Daoy (cell line): ENCODE data around the gene ING3. TPM values are rescaled to one million over a fixed set of nuclear protein-coding genes. Genes with fewer than 3 reads are reported as not detected.
A peak's percentile ranks its signal among the peaks of the same experiment; 100 is the strongest.

ENCODE experiments used
- DNase-seq: peaks from one replicate; pipeline ENCODE4 v3.0.0-alpha.2; 2015; ENCODE audit warnings: low read depth
- total RNA-seq: library from RNA; depleted of rRNA; stranded (reverse); fragments of >200 nt; shearing (Covaris generic); gene quantifications from 2 replicates; pipeline ENCODE4 v1.2.3, GENCODE V29; 2014

ING3 gene
- total RNA-seq, 1 experiment from 2014 or later, result 23.7 TPM

- DNase-seq, result peak; percentile 77
Measured at GRCh38 chr7:120988591-120989256, 38.1 kb downstream of the ING3 start, which contains the start of gene CPED1. Gene CPED1, plus strand, starts transcription at chr7:120988711. Its CDS starts 911 bp downstream, at chr7:120989622.

GRCh38 chr7:120989257-120990220 lies 39.0 kb downstream of the ING3 start:
- no peak for DNase-seq

- no peak for DNase-seq
Measured at GRCh38 chr7:120990468-120991118, 40.0 kb downstream of the ING3 start.

GRCh38 chr7:120991161-120991560 lies 40.6 kb downstream of the ING3 start:
- no peak for DNase-seq

GRCh38 chr7:120991581-120991980 lies 41.0 kb downstream of the ING3 start:
- DNase-seq, result no peak

- no peak for DNase-seq
Measured at GRCh38 chr7:120992272-120992964, 41.8 kb downstream of the ING3 start.

- DNase-seq, result no peak
Measured at GRCh38 chr7:120992965-120993494, 42.5 kb downstream of the ING3 start.

GRCh38 chr7:120993553-120994191 lies 43.1 kb downstream of the ING3 start:
- DNase-seq, result no peak

GRCh38 chr7:120994512-120995410 lies 44.2 kb downstream of the ING3 start:
- DNase-seq, result no peak

GRCh38 chr7:120995654-120996053 lies 45.1 kb downstream of the ING3 start:
- DNase-seq, result no peak

- DNase-seq, result peak; percentile 86
Measured at GRCh38 chr7:120996333-120996987, 45.9 kb downstream of the ING3 start.

- no peak for DNase-seq
Measured at GRCh38 chr7:120996988-120997345, 46.4 kb downstream of the ING3 start.

- DNase-seq, result no peak
Measured at GRCh38 chr7:120997882-120998474, 47.4 kb downstream of the ING3 start.

GRCh38 chr7:120998520-120998919 lies 47.9 kb downstream of the ING3 start:
- DNase-seq, result no peak

- DNase-seq, result no peak
Measured at GRCh38 chr7:120998996-120999565, 48.5 kb downstream of the ING3 start.

- DNase-seq, result peak; percentile 74
Measured at GRCh38 chr7:121000081-121000983, 49.8 kb downstream of the ING3 start.

GRCh38 chr7:121001234-121001906 lies 50.8 kb downstream of the ING3 start:
- no peak for DNase-seq
